22Rv1 (cell line): Measurements from ENCODE around the gene PARD3B.

Experiments used
- ZFX ChIP-seq: fragments of 450-650 bp; IDR thresholded peaks from 2 replicates; pipeline ENCODE4 v1.6.1; 2017; ENCODE audit warnings: antibody characterized with exemption, borderline replicate concordance
- TF ChIP-seq, protein P1 (sequence below): fragments of 450-650 bp; IDR thresholded peaks from 2 replicates; pipeline ENCODE4 v1.5.1; 2017; ENCODE audit warnings: mild to moderate bottlenecking

DNA sequence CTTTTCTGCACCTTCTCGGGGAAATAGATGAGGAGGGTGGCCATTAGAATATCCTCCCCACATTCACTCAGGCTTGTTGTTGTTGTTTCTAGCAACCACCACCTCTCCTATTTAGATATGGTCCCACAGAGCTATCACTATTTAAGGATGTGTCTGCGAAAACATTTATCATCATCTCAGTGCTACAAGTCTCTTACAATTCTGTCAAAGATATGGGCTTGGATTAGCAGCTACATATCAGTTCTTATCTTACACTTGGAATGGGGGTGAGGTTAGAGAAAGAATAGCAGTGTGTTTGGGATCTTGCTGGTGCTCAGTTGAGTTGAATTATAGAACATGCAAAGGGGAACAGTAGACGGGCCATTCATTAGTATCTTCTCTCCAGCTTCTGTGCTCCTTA lies 546.1 kb downstream of the PARD3B start:
- TF ChIP-seq, protein P1, sequence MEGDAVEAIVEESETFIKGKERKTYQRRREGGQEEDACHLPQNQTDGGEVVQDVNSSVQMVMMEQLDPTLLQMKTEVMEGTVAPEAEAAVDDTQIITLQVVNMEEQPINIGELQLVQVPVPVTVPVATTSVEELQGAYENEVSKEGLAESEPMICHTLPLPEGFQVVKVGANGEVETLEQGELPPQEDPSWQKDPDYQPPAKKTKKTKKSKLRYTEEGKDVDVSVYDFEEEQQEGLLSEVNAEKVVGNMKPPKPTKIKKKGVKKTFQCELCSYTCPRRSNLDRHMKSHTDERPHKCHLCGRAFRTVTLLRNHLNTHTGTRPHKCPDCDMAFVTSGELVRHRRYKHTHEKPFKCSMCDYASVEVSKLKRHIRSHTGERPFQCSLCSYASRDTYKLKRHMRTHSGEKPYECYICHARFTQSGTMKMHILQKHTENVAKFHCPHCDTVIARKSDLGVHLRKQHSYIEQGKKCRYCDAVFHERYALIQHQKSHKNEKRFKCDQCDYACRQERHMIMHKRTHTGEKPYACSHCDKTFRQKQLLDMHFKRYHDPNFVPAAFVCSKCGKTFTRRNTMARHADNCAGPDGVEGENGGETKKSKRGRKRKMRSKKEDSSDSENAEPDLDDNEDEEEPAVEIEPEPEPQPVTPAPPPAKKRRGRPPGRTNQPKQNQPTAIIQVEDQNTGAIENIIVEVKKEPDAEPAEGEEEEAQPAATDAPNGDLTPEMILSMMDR: no peak
- TF ChIP-seq ZFX: no peak
